Renal cortical epithelial cell (primary cell): ENCODE measurements around the gene RBMS3. TPM values are rescaled to one million over a fixed set of nuclear protein-coding genes. Genes with fewer than 3 reads are reported as not detected.

Experiments
- DNase-seq: peaks from one replicate; pipeline ENCODE4 v3.0.0-alpha.2; 2011; ENCODE audit warnings: low read depth
- total RNA-seq: library from RNA; depleted of rRNA; stranded (reverse); fragments of >200 nt; gene quantifications from 2 replicates; pipeline ENCODE4 v1.2.3, GENCODE V29; 2014

The RBMS3 gene
- total RNA-seq, 1 donor from 2014 or later, result 26.7 TPM

DNA sequence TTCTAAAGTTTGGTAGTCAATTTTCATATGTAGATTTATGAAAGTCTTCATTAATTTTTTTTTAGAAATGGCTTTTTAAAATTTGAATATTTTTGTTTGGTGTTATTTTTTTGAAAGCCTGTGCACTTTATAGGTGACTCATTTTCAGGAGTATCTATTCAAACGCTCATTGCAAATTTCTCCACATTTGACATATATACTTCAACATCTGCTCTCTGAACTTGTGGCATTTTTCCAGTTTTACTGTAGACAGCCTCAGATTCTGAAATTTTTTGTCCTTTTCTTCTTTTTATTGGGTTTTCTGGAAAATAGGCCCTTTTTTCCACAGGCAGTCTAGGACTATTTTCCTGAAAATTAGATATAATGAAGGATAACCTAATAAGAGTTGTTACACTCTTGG is 396.6 kb downstream of the RBMS3 start:
- no peak for DNase-seq

DNA sequence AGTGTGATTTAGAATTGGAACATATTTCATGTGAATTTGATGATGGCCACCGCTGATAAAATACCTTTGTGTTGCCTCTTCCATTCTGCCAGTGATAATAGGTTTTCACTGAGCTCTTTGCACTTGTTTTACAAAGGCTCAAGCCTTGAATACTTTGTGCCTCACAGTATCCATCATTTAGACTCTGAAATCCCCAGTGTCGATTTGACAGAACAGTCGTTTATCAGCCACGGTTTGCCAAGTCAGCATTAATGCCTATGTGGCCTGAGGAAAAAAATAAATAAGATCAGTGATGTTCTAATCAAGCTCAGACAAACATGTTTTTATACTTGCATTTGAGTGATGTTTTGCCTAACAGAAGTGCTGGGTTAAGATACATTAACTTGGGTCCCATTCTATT is 399.1 kb downstream of the RBMS3 start:
- DNase-seq, result no peak

- peak; percentile 50 for DNase-seq
These were observed 402.4 kb downstream of the RBMS3 start for GRCh38 chr3:29683018-29683993.

DNA sequence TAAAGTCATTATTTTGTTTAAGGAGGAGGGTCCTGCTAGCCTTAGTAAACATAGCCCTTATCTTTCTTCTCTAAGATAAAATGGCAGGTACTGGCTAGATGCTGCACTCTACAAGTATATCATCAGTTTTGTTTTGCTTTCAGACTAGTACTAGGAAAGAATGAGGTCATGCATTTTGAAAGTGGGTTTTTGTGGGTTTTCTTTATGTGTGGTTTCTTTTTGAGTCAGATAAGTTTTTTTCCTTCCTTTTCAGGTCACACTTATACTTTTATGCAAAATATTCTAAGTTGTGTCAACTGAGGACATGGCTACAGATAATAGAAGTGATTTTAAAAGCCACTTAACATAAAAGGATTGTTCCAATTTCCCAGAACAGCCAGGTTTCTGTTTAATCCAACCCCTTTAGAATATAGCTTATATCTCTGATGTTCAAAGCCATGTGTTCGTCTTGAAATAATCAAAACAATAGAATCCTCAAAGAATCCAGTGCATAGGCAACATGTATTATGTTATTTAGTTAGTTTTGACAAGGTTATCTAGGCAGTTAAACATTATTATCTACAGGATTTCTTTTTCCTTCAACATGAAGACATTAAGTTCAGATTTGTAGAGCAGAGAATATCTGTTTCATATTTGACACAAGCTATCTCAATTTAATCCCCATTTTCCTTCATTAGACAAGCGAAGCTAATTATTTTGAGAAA is 406.2 kb downstream of the RBMS3 start:
- DNase-seq, result peak; percentile 73

DNA sequence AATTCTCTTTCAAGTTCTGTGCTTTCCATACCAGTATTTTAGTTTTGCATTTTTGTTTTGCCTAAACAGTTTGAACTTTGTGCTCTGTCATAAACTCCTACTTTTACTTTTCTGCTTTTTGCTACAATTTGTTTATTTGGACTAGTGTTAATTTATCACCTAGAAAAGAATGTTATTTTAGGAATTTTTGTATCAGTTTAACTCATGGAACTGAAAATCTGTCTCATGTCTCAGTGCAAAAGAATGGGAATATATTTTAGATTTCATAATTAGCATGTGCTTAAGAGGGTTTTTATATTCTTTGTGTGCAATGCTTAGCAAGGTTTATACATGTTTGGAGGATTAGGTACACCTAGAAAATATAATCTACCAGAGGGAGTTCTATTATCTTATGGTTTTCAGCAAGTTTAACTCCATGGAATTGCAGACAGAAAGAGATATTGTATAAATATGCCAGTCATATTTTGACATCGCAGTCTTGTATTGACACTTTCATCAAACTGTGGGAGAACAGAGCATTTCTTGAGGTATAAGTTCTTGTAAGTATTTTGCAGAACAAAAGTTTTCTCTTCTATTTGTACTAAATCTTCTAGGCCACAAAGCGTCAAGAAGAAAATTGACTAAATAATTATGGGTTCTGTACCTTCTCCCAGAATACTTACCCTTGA is 409.9 kb downstream of the RBMS3 start:
- no peak for DNase-seq

DNA sequence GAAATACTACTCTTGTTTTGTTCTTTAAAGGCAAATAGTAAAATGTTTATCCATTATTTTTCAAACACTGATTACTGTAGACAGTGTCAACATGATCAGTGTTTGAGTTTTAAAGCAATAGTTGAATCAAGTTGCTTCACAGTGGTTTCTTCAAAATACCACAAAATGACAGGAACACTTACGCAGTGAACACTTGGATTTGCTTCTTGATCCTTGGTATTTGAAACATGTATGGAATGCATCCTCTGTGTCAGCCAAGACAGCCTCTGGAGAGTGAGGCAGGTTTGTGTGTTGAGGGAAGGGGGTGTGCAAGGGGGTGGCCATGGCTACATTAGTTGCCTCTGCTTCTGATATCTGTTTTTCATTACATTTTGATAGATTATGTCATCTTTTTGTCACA is 413.0 kb downstream of the RBMS3 start:
- DNase-seq, result peak; percentile 99

- no peak for DNase-seq
These were observed 413.5 kb downstream of the RBMS3 start for GRCh38 chr3:29694331-29694730.

- DNase-seq, result peak; percentile 99
These were observed 413.9 kb downstream of the RBMS3 start for GRCh38 chr3:29694783-29695182.

DNA sequence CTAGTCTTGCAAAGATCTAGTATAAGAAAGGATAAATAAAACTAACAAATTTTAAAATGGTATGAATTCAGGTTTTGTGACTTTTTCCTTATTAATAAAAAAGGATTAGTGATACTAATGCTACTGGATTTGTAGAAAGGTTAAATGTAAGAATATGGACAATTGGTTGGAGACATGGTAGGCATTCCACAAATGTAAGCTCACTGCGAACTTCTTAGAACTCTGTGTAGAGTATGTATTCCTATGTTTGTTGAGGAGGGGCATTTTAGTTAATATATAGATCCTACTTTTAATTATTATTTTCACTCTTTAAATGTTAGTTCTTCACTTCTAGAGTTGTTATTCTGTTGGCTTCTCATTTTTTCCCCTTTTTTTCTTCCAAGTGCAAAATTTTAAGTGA is 414.3 kb downstream of the RBMS3 start:
- DNase-seq, result no peak

DNA sequence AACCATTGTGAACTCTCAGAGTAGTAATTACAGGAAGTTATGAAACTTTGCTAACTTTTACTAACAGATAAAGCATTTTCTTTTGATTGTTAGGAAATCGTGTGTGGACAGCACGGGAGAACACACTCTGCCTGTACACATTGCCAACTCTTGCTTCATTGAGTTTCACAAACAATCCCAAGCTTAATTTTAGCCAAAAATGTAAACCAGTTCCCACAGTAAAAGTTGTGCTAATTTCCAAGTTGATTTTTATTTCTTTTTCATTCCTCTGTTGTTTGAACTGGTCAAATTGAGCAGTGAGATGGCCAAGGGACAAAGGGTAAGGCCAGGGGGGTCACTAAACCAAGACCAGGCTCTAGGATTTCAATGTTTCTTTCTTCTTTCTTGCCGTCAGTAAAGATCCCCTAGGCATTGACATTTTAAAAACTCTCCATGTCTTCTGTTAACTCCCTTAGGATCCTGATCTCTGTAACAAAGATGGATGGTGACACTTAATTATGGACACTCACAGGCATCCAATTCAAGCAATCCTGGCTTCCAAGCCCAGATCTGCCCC is 414.9 kb downstream of the RBMS3 start:
- DNase-seq, result peak; percentile 94

DNA sequence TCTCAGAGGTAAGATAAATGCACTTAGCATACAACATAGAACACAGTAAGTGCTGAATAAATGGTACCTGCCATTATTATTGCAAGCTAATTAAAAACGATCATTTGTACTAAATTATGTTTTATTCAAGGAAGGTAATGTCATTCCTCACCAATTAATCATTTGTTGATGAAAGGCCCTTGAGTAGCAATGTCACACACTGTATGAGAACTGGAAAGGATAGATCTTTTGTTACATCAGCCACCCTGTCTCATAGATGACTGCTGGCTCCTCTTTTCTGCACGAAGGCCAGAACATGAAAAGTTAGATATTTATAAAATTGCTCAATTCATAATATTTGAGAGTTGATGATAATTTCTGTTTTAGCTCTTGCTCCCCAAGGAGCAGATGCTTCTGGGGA is 415.4 kb downstream of the RBMS3 start:
- DNase-seq, result no peak

- DNase-seq, result no peak
These were observed 417.1 kb downstream of the RBMS3 start for GRCh38 chr3:29697989-29698388.

DNA sequence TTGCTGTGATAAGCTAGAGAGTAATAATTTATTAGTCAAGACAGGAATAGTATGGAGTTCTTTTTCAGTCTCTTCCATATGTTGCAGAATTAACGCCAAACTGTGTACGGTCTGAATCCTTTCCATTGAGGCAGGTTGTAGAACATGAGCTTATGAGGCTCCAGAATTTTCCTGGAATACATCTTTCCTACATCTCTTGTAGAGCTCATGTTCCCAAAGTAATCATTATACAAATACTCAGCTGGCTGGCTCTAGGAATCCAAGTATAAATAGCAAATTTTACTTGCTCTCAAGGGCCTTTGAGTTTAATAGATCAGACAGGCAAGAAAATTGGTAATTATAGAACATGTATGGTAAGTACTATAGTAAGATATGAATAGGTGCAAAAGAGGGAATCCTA is 419.4 kb downstream of the RBMS3 start:
- DNase-seq, result no peak

GRCh38 chr3:29701326-29701983 is 420.6 kb downstream of the RBMS3 start:
- DNase-seq, result no peak

DNA sequence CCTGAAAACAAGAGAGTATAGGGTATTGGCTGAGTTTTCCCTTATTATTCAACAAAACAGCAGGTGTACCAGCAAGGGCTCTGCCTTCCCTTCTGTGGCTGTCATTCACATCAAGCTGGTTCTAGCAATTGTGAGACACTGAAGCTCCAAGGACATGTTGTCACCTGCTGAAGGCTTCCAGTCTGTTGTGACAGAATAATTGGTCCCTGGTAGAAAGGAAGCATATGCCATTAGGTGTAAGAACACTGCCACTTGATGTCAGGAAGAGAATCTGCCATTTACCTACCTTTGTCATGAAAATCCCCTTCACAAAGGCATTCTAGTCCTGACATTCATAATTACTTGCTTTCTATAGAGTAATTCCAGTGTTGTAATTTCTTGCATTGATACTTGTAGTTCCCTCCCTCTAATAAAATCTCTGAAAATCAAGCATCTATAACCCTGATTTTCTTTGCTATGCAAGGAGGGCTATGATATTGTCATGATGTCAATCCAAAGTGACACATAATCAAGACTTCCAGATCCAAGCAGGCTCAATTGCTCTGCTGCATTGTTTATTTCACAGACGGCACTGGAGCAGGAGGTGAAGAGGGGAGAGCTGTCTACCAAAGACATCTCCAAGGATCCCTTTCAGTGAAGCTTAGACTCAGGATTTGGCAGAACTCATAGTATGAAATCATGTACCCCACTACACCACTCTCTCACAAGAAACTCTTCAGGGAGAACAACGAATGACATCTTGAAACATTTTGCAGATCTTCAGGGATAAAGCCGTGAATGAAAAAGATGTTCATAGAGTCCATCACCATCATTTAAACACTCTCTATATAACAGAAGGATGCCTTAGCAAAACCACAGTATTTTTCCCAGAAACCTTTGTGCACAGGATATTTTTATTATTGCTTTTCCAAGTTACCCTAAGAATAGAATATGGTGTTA is 425.3 kb downstream of the RBMS3 start:
- DNase-seq, result no peak

GRCh38 chr3:29708884-29709283 is 428.0 kb downstream of the RBMS3 start:
- DNase-seq, result no peak

DNA sequence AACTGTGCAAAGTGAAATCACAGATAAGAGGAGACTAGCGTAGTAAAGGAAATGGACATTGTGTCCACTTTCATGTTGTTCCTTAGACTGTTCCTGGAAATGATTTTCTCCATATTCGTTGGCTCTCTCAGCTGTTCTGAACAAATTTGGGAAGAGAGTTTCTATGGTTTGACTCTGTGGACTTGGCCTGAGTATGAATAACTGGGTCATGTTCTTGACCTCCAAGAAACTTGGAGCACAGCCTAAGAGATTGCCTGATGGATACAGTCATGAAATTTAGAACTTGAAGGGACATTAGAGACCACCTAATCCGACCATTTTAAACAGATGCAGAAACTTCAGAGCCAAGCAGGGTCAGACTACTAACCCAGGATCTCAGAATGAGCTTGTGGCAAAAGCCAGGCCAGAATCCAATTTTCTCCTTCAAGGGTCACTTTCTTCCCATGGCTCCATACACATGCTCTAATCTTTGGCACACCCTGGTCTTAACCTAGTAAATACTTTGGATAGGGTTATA is 430.4 kb downstream of the RBMS3 start:
- no peak for DNase-seq

DNA sequence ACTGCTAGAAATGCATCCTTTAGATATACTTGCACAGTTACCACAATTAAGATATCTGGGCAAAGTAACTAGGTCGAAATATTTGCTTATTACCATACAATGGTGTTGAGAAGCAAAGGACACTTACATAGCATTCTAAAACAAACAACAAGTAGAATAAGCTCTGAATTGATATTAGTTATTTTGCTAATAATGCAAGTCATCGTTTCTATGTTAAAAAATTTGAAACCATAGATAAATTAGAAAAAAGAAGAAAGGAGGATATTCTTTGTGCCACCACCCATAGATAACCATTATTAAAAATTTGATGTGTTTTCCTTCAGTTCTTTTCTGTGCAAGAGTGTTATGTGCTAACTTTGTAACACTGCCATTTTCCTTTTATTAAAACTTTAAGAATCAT is 435.3 kb downstream of the RBMS3 start:
- no peak for DNase-seq

DNA sequence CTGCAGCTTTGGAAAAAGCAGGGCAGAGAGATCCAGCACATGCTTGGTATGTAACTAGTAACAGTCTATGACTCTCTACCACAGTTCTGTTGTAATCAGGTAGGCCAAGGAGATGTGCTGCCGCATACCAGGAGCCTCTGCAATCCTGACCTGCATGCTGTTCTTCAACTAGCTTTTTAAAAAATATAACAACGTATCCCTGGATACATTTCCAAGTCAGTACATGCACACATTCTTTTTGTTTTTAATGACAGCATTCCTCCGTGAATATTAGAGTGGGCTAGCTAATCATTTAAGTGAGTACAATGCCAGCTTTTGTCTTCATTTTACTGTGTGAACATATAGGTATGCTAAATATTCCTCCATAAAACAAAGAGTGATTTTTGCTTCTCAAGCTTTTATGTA is 437.8 kb downstream of the RBMS3 start:
- DNase-seq, result peak; percentile 54

- no peak for DNase-seq
These were observed 439.8 kb downstream of the RBMS3 start for GRCh38 chr3:29720665-29721064.
